ENCODE data around the gene ZG16. TPM values are rescaled to one million over a fixed set of nuclear protein-coding genes. Genes with fewer than 3 reads are reported as not detected.

ZG16 gene
- total and polyA plus RNA-seq, 9 of the 15 experiments (the other 6 are each of a cell fraction or from before 2014, with no cell fraction given) = 0.04 TPM; not detected in 8

GRCh38 chr16:29805232-29806098, 27.4 kb downstream of the ZG16 start (continued):
- no peak for TF ChIP-seq KAT2B (IDR thresholded peaks at IDR 0.05; ENCODE audit: low read depth, low read length)
- peak; percentile 85 for TF ChIP-seq LCOR (CRISPR knock-in tag; IDR thresholded peaks at IDR 0.05)
- no peak for TF ChIP-seq MCM2 (IDR thresholded peaks at IDR 0.05; ENCODE audit: low read depth)
- TF ChIP-seq ZNF778 (CRISPR knock-in tag; IDR thresholded peaks at IDR 0.05) = no peak
- peak; percentile 93 for TF ChIP-seq POU5F1 (IDR thresholded peaks at IDR 0.05; ENCODE audit: borderline replicate concordance, low read depth, low read length, partially characterized antibody)
- TF ChIP-seq ZNF175 (CRISPR knock-in tag; IDR thresholded peaks at IDR 0.05; ENCODE audit: low read depth) = peak; percentile 93
- no peak for TF ChIP-seq ZNF354B (CRISPR knock-in tag; IDR thresholded peaks at IDR 0.05)
- TF ChIP-seq NR2C1 (IDR thresholded peaks at IDR 0.05) = 0 out of 2 replicates have a peak, but pooled peaks have one; percentile 33
- TF ChIP-seq NR2C1 (tag; IDR thresholded peaks at IDR 0.05) = no peak; the same call in 1 of the 2 replicates
- TF ChIP-seq CBX3 (IDR thresholded peaks at IDR 0.05; ENCODE audit: borderline replicate concordance in 1 of 2, low read length in 2 of 2) = peak in 1 of 2 experiments; percentile 77; a peak in 1 of 3 replicates
- TF ChIP-seq CHD1 (IDR thresholded peaks at IDR 0.05; ENCODE audit: low read length) = no peak
- TF ChIP-seq E2F4 (CRISPR knock-in tag; IDR thresholded peaks at IDR 0.05; ENCODE audit: low read depth) = peak; percentile 23; the same call in 1 of the 2 replicates
- 0 out of 2 replicates have a peak, but pooled peaks have one; percentile 34 for TF ChIP-seq PHF21A (IDR thresholded peaks at IDR 0.05; ENCODE audit: borderline replicate concordance, low read depth)
- TF ChIP-seq ZNF282 (CRISPR knock-in tag; IDR thresholded peaks at IDR 0.05) = no peak
- TF ChIP-seq, protein P1, sequence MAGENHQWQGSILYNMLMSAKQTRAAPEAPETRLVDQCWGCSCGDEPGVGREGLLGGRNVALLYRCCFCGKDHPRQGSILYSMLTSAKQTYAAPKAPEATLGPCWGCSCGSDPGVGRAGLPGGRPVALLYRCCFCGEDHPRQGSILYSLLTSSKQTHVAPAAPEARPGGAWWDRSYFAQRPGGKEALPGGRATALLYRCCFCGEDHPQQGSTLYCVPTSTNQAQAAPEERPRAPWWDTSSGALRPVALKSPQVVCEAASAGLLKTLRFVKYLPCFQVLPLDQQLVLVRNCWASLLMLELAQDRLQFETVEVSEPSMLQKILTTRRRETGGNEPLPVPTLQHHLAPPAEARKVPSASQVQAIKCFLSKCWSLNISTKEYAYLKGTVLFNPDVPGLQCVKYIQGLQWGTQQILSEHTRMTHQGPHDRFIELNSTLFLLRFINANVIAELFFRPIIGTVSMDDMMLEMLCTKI (IDR thresholded peaks at IDR 0.05; ENCODE audit: partially characterized antibody) = no peak
- no peak for TF ChIP-seq CBX2 (IDR thresholded peaks at IDR 0.05; ENCODE audit: insufficient read depth, low read length, poor library complexity, severe bottlenecking)
- no peak for TF ChIP-seq FOXJ3 (CRISPR knock-in tag; IDR thresholded peaks at IDR 0.05)
- no peak; a peak in 1 of 6 replicates for TF ChIP-seq CTCF (IDR thresholded peaks at IDR 0.05 in 2 of 3, conservative IDR thresholded peaks at IDR 0.05 in 1 of 3; ENCODE audit: insufficient read depth in 2 of 3, low read depth in 1 of 3, low read length in 3 of 3)
- peak; percentile 40; the same call in 1 of the 2 replicates for TF ChIP-seq DPF2 (IDR thresholded peaks at IDR 0.05)
- TF ChIP-seq NFATC3 (IDR thresholded peaks at IDR 0.05) = no peak
- peak in 1 of 2 experiments; percentile 97; a peak in 2 of 4 replicates for TF ChIP-seq ZNF639 (CRISPR knock-in tag; conservative IDR thresholded peaks at IDR 0.05 in 1 of 2, IDR thresholded peaks at IDR 0.05 in 1 of 2)
- no peak for TF ChIP-seq MEF2A (IDR thresholded peaks at IDR 0.05; ENCODE audit: control insufficient read depth, low read depth, low read length)
